ENCODE results near the gene TGFB3.

- TF ChIP-seq CTCF (IDR thresholded peaks at IDR 0.05) (no peak), EZH2 (IDR thresholded peaks at IDR 0.05; ENCODE audit: borderline replicate concordance, insufficient read depth, low read depth, low read length, poor library complexity, severe bottlenecking) (no peak)
These were observed 64.4 kb downstream of the TGFB3 start for GRCh38 chr14:75917322-75917945.
